Coronary artery (tissue), 2 donors: Measurements from ENCODE around the gene KNDC1.

Experiments used
- DNase-seq: peaks from one replicate; pipeline ENCODE4 v3.0.0-alpha.2; 2017; ENCODE audit warnings: low spot score
- H3K27ac ChIP-seq, 2 donors: fragments of 200-600 bp; sonication (generic); one replicate each; pipeline ENCODE4 v1.5.1; 2016 to 2019
- H3K4me3 ChIP-seq: fragments of 200-600 bp; sonication (generic); 2 replicates; pipeline ENCODE4 v1.5.1; 2016; ENCODE audit warnings: mild to moderate bottlenecking, moderate library complexity
- TF ChIP-seq, protein P1 (sequence below): fragments of 200-600 bp; sonication (generic); IDR thresholded peaks from one replicate; pipeline ENCODE4 v1.5.1; 2019; ENCODE audit warnings: antibody characterized with exemption

Gene KNDC1

DNA sequence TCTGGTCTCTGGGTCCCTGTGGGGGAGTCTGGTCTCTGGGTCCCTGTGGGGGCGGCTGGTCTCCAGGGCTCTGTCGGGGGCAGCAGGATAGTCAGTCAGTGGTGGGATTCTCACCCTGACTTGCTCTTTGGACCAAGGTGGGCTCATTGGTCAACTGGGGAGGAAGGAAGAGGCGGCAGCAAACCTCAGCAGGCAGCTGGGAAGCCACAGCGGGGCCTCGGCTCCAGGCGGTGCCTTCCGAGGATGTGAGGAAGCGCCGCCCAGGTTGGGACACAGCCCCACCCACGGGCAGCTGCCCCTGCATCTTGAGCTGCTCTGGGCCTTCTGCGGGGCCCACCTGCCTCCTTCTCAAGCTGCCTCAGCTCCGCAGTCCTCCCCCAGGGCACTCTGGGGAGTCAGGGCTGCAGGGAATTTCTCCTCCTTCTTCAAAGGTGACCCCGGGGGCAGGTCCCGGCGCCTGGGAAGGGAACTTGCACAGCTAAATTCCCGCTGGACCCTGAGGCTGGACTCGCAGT, 20.4 kb upstream of the KNDC1 start:
- TF ChIP-seq, protein P1, sequence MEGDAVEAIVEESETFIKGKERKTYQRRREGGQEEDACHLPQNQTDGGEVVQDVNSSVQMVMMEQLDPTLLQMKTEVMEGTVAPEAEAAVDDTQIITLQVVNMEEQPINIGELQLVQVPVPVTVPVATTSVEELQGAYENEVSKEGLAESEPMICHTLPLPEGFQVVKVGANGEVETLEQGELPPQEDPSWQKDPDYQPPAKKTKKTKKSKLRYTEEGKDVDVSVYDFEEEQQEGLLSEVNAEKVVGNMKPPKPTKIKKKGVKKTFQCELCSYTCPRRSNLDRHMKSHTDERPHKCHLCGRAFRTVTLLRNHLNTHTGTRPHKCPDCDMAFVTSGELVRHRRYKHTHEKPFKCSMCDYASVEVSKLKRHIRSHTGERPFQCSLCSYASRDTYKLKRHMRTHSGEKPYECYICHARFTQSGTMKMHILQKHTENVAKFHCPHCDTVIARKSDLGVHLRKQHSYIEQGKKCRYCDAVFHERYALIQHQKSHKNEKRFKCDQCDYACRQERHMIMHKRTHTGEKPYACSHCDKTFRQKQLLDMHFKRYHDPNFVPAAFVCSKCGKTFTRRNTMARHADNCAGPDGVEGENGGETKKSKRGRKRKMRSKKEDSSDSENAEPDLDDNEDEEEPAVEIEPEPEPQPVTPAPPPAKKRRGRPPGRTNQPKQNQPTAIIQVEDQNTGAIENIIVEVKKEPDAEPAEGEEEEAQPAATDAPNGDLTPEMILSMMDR, result no peak
- Histone ChIP-seq H3K4me3 (no peak overlapping the region), H3K27ac (no peak overlapping the region)
- no peak for DNase-seq

DNA sequence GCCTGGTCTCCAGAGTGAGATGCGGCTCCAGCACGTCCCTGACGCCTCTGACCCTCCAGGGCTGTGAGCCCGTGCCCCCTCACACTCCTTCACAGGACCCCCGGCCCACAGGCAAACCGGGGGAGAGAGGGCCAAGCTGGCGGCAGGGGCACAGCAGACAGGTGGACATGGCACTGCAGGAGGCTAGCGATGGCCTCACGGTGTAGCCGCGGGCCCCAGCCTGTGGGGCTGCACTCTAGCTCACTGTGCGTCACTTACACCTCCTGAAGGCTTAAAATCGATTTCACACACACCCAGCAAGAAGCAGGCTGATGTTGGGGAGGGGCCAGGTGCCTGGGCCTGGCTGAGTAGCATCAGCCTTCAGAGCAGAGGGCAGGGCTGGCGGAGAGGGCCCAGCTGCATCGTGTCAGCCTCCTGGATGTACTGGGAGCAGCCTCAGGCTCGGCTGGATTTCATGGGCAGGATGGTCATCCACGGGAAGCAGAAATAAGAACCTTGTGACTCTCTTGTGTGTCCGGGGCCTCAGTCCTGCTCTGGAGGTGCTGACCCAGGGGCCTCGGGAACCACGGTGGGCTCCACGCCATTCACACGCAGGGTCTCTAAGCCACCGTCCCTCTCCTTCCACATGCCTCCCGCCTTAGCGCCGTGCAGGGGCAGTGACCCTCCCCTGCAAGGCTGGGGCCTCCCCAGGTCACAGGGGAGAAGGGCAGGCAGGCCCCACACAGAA, 19.4 kb upstream of the KNDC1 start:
- H3K4me3 ChIP-seq, result no peak overlapping the region
- H3K27ac ChIP-seq, result no peak overlapping the region
- TF ChIP-seq, protein P1, result no peak
- no peak for DNase-seq

DNA sequence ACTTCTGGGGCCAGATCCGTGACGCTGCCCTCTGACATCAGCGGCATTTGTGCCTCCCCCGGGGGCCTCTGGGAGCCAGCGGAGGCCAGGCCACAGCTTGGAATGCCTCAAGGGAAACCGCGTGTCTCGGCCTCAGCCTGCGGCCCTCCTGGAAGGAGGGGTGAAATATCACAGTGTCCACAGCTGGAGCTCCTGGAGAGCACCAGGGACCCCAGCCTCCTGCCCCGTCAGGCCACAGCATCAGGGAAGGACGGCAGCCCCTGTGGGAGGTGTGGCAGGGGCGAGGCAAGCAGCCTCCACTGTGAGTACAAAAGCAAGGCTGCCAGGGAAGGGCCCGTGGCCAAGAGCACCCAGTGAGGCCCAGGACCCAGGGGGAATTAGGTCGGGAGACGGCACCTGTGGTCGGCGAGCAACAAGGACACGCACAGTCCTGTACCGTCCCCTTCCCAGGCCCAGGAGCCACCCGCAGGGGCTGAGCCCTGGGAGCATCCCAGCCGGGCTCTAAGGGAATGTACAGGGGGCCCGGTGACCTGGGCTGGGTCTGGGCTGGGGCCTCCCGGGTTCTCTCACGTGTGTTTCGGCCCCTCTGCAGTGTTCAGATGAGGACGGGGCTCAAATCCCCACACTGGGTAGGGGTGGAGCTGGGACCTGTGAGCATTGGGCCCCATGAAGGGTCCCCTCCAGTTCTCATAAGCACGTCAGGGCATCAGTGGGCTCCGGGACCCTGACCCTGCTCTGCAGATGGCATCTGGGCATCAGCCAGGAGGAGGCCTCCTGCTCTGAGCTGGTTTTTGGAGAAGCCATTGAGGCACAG, 18.7 kb upstream of the KNDC1 start:
- no peak overlapping the region for H3K27ac ChIP-seq
- H3K4me3 ChIP-seq, result no peak overlapping the region
- TF ChIP-seq, protein P1, result no peak
- DNase-seq, result no peak

DNA sequence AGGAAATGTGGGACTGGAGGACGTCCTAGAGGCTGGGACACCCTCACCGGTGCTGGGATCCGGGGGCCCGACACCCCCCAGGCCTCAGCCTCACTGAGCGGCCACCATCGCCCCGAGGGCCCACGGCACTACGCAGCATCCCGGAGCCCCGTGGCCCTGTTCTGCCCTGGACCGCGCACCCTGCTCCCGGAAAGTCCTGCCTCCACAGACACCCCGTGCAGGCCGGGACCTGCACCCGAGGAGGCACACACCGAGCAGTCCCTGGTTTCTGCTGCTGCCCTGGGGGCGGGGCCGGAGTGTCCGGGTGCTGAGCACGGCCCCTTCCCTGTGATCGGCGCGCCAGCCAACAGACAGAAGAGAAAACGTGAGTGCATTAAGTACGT, 18.1 kb upstream of the KNDC1 start:
- no peak for DNase-seq

DNA sequence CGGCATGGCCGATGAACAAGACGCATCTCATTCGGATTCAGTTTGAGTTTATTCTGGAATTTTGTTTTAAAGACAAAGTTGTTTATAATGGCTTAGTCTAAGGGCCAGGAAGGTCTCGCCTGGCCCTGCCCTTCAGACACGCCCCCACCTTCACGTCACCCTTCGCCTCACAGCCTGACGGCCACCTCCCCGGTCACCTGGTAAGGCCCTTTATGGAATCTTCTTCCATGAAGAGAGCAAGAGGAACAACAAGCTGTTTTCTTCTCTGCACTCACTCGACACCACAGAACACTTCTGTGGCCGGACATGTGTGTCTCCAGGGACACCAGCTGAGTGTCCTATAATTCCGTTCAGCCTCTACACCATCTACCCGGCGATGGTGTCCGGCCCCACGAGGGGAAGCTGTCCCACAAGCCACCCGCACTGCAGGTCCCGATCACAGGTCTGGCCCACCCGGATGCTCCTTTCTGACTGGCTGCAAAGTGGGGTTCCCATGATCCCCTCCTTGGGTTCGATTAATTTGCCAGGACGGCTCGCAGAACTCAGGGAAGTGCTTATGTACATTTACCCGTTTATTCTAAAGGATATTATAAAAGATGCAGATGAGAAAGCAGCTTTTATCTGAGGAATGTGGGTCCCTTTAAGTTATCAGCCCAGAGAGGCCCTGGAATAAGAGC, 17.4 kb upstream of the KNDC1 start:
- H3K27ac ChIP-seq, result no peak overlapping the region
- TF ChIP-seq, protein P1, result no peak
- DNase-seq, result no peak
- no peak overlapping the region for H3K4me3 ChIP-seq

More for the DNA sequence above, 18.1 kb upstream of the KNDC1 start:
- Histone ChIP-seq H3K27ac (no peak overlapping the region), H3K4me3 (no peak overlapping the region)
- TF ChIP-seq, protein P1, result no peak

DNA sequence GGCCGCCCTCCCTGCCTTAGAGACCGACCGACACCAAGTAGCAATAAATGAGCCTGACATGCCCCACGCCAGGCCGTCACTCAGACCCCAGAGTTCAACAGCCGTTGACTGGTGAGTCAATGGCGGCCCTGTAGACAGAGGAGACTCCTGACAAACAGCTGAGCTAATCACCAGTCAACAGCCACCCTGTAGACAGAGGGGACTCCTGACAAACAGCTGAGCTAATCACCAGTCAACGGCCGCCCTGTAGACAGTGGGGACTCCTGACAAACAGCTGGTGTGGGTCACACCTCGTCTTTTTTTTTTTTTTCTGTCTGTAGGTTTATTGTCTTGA, 16.9 kb upstream of the KNDC1 start:
- Histone ChIP-seq H3K27ac (no peak overlapping the region), H3K4me3 (no peak overlapping the region)
- TF ChIP-seq, protein P1, result no peak
- no peak for DNase-seq
